WERI-Rb-1 (cell line): ENCODE results near the gene MALL.

Source experiments
- DNase-seq: peaks from one replicate; pipeline ENCODE4 v3.0.0-alpha.2; 2020
- H3K27ac ChIP-seq: fragments of 250-450 bp; sonication (Bioruptor Pico); 2 replicates; pipeline ENCODE4 v1.5.1; 2020; ENCODE audit warnings: mild to moderate bottlenecking, moderate library complexity
- H3K27me3 ChIP-seq: fragments of 250-450 bp; sonication (Bioruptor Pico); 2 replicates; pipeline ENCODE4 v1.5.1; 2021; ENCODE audit warnings: mild to moderate bottlenecking, low read depth, moderate library complexity; ENCODE audit not compliant: insufficient read depth, severe bottlenecking
- H3K36me3 ChIP-seq: fragments of 250-450 bp; sonication (Bioruptor Pico); 2 replicates; pipeline ENCODE4 v1.5.1; 2020; ENCODE audit warnings: mild to moderate bottlenecking, moderate library complexity
- H3K4me3 ChIP-seq: 2 replicates; pipeline ENCODE4 v1.5.1; 2011; ENCODE audit warnings: low read depth, mild to moderate bottlenecking, control low read depth, low read length
- H3K9me3 ChIP-seq: fragments of 250-450 bp; sonication (Bioruptor Pico); 2 replicates; pipeline ENCODE4 v1.5.1; 2021; ENCODE audit warnings: mild to moderate bottlenecking, moderate library complexity; ENCODE audit not compliant: severe bottlenecking
- CTCF ChIP-seq: IDR thresholded peaks from 2 replicates; pipeline ENCODE4 v1.5.1; 2011; ENCODE audit warnings: low read depth, mild to moderate bottlenecking, control low read depth, inconsistent platforms, low read length

Gene MALL

GRCh38 chr2:110134025-110134424, 18.4 kb upstream of the MALL start:
- no peak for TF ChIP-seq CTCF
- no peak for DNase-seq
- no peaks in the 10 kb centered on the region for H3K36me3 ChIP-seq
- H3K27me3 ChIP-seq, result no peaks in the 10 kb centered on the region
- H3K27ac ChIP-seq, result no peak overlapping the region
- no peak overlapping the region for H3K4me3 ChIP-seq
- H3K9me3 ChIP-seq, result peaks cover 2% of the 10 kb centered on the region

GRCh38 chr2:110131166-110131565, 15.5 kb upstream of the MALL start:
- no peak overlapping the region for H3K4me3 ChIP-seq
- TF ChIP-seq CTCF, result no peak
- no peaks in the 10 kb centered on the region for H3K36me3 ChIP-seq
- no peak for DNase-seq
- peaks cover 2% of the 10 kb centered on the region for H3K9me3 ChIP-seq
- no peak overlapping the region for H3K27ac ChIP-seq
- no peaks in the 10 kb centered on the region for H3K27me3 ChIP-seq

GRCh38 chr2:110130757-110131156, 15.1 kb upstream of the MALL start:
- no peak for TF ChIP-seq CTCF
- no peaks in the 10 kb centered on the region for H3K36me3 ChIP-seq
- DNase-seq, result no peak
- H3K9me3 ChIP-seq, result peaks cover 2% of the 10 kb centered on the region
- no peaks in the 10 kb centered on the region for H3K27me3 ChIP-seq
- no peak overlapping the region for H3K27ac ChIP-seq
- no peak overlapping the region for H3K4me3 ChIP-seq

- no peak for DNase-seq
- TF ChIP-seq CTCF, result no peak
- H3K27ac ChIP-seq, result no peak overlapping the region
- no peaks in the 10 kb centered on the region for H3K36me3 ChIP-seq
- no peaks in the 10 kb centered on the region for H3K9me3 ChIP-seq
- no peak overlapping the region for H3K4me3 ChIP-seq
- H3K27me3 ChIP-seq, result no peaks in the 10 kb centered on the region
These were observed 11.3 kb upstream of the MALL start for GRCh38 chr2:110126906-110127305.

GRCh38 chr2:110126086-110126773, 10.6 kb upstream of the MALL start:
- no peaks in the 10 kb centered on the region for H3K9me3 ChIP-seq
- no peak for DNase-seq
- H3K27me3 ChIP-seq, result peaks cover 3% of the 10 kb centered on the region
- no peaks in the 10 kb centered on the region for H3K36me3 ChIP-seq
- no peak for TF ChIP-seq CTCF
- H3K4me3 ChIP-seq, result no peak overlapping the region
- H3K27ac ChIP-seq, result no peak overlapping the region
